NK-92 (cell line): ENCODE data around the gene MECR.

Experiments
- DNase-seq: peaks from one replicate; lab custom pipeline; 2025; ENCODE audit not compliant: unreplicated experiment; lab: John Stamatoyannopoulos, UW

Gene MECR

GRCh38 chr1:29230553-29231378 lies at the start of gene MECR:
Gene MECR (minus strand): TSS chr1:29230934. CDS start chr1:29230906, 28 bp downstream.
- DNase-seq = peak; percentile 51

GRCh38 chr1:29279951-29280391 lies 49.2 kb upstream of the MECR start:
- DNase-seq = no peak

- DNase-seq = no peak
These were observed 48.7 kb upstream of the MECR start for GRCh38 chr1:29279406-29279805.

DNA sequence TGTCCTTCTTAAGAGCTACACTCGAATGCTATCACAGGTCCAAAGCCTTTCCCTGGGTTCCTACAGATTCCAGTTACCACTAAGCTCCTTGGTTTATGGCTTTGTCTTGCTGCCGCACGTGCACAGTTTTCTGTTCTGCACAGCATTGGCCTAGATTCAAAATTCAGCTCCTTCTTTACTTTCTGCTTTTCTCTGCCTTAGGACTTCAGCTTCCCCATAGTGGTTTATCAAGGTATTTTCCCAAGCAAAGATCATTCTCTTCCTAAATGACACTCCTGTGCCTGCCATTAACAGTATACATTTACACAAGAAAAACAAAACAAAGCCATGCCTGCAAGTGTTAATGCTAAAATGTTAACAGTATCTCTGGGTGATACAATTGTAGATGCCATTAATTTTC lies 47.4 kb upstream of the MECR start:
- no peak for DNase-seq

GRCh38 chr1:29275435-29275834 lies 44.7 kb upstream of the MECR start:
- DNase-seq = no peak

- no peak for DNase-seq
These were observed 41.6 kb upstream of the MECR start for GRCh38 chr1:29272147-29272907.

DNA sequence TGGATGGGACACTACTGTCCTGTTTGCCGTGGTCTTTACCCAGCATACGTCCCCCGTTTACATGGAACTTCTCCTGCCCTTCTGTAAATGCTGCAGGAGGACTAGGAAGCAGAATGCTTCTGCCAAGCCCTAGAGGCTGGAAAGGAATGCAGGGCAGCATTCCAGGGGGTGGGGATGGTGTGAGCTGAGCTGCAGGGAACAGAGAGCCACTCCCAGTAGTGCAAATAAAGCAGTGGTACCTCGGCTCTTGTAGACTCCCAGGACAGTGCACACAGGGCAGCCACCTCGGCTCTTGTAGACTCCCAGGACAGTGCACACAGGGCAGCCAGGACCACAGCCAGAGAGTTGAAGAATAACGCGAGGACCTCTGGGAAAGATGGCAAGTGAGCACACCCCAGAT lies 41.0 kb upstream of the MECR start:
- DNase-seq = no peak

DNA sequence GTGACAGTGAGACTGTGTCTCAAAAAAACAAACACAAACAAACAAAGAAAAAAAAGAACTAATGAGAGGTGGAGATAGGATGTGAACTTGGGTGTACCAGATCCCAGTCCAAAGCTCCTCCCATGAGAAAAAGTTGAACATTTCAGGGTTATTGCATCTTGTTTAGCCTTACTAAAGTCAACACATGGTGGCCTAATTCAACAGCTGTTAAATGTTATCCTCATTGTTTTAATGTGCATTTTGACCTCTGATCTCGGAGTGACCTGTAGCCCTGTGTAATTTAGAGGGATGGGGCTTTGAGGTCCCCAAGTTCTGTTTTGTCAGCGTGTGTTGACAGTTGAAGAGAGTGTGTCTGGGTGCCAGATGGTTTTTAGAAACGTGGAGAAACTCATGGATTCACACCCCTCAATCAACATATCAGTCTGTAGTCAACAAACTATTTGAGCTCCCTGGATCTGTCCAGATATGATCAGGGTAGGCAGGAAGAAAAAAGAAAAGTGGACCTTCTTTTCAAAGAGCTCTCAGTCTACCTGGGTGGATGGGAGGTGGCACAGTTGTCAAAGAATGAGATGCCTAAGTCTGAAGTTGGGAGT lies 40.3 kb upstream of the MECR start:
- DNase-seq = no peak

DNA sequence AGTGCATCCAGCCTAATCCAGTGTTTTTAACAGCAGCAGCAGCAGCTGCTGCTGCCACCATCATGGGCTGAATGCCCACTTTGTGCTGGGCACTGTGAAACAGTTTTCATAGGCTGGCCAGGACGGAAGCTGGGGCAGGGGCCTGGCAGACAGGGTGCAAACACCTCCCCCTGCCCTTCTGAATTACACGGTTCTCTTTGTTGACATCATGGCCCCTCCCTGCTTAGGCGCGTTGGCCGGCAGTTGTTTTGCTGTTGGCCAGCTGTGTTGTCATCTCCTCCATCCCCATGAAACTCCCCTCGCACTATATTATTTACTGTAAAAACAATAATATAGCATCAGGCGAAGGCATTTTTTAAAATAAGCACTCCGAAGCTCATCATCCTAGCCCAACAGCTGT lies 38.6 kb upstream of the MECR start:
- no peak for DNase-seq

- DNase-seq = no peak
These were observed 36.8 kb upstream of the MECR start for GRCh38 chr1:29267321-29268070.

- no peak for DNase-seq
These were observed 36.2 kb upstream of the MECR start for GRCh38 chr1:29266912-29267311.

DNA sequence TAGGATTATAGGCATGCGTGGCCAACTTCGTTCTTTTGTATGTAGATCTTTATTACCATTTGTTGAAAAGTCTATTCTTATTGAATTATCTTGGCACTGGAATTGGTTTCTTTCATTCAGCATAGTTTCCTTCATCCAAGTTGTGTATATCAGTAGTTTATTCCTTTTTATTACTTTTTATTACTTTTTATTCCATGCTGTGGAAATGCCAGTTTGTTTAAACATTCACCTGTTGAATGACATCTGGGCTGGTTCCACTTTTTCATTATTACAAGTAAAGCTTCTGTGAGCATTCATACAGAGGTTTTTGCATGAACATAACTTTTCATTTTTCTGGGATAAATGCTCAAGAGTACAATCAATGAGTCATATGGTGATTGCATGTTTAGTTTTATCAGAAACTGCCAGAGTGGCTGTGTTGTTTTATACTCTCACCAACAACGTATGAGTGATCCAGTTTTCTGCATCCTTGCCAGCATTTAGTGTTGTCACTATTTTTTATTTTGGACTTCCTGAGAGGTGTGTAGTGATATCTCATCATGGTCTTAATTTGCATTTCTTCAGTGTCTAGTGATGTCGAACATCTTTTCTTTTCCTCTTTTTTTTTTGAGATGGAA lies 34.1 kb upstream of the MECR start:
- no peak for DNase-seq

DNA sequence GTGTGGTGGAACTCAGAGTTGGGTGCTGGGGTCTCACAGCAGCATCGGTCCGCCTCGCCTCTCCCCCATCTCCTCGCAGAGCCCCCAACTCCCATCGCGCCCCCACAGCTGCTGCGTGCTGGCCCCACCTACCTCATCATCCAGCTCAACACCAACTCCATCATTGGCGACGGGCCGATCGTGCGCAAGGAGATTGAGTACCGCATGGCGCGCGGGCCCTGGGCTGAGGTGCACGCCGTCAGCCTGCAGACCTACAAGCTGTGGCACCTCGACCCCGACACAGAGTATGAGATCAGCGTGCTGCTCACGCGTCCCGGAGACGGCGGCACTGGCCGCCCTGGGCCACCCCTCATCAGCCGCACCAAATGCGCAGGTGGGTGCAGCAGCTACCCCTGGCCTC lies 29.8 kb upstream of the MECR start:
- no peak for DNase-seq

DNA sequence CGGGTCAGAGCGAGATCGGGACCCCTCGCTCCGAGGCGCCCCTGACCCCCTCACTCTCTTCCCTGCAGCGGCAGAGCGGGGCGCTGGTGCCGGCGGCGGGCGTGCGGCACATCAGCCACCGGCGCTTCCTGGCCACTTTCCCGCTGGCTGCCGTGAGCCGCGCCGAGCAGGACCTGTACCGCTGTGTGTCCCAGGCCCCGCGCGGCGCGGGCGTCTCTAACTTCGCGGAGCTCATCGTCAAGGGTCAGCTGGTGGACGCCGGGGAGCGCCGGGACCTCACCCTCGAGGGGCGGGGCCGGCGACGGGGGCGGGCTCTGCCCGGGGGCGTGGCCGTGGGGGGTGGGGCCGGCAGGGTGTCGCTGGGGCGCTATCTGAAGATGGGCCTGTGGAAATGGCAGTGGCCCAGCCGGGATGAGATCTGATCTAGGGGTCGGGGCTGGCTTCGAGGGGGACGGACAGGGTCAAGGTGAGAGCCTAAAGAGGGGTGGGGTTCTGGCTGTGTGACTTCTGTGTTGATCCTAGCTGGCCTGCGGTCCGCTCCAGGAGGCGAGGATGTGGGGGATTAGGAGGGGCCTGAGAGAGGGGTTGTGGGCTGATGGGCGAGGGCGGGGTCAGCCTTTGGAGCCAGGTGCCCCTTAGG lies 29.2 kb upstream of the MECR start:
- DNase-seq = no peak

GRCh38 chr1:29258976-29259801 lies 28.5 kb upstream of the MECR start:
- no peak for DNase-seq

- no peak for DNase-seq
These were observed 27.6 kb upstream of the MECR start for GRCh38 chr1:29258189-29258975.

GRCh38 chr1:29256979-29257804 lies 26.5 kb upstream of the MECR start:
- DNase-seq = no peak

- no peak for DNase-seq
These were observed 25.7 kb upstream of the MECR start for GRCh38 chr1:29256394-29256793.
